Activated T-cell treated with anti-CD3 and anti-CD28 coated beads for 24 hours (primary cell): ENCODE results near the gene KCNJ4.
"Not testable (repeated sequence)": the region's sequence is repeated elsewhere in the genome, so short reads cannot be mapped to it uniquely, and the experiment has no call there.

Experiments used
- DNase-seq: peaks from one replicate; pipeline ENCODE4 v3.0.0-alpha.2; 2020; ENCODE audit warnings: low read depth

The KCNJ4 gene

DNA sequence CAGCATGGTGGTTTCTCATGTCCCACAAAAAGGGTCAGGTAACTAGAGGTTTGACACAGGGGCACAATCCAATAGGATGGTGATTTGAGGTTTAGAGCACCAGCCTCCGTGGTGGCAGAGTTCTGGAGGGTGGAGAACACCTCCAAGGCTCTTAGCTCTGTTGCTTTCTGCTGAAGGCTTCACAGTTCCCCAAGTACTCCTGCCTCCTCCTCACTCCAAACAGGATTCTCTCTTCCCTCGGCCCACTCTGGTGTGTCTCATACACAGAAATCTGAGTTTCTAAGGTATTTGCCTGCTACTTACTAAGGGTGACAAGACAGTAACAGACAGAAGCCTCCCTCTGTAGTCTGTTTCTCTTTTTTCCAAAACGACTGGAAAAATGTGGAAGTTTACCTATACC, 73.6 kb downstream of the KCNJ4 start:
- not testable (repeated sequence) for DNase-seq
